GM15510 (cell line): ENCODE data around the gene CDK17.

Source experiments
- POLR2A ChIP-seq: IDR thresholded peaks from 3 replicates; pipeline ENCODE4 v1.6.1; 2011; ENCODE audit warnings: borderline replicate concordance; ENCODE audit not compliant: insufficient read length; ENCODE audit errors: extremely low read depth

Gene CDK17

GRCh38 chr12:96338852-96339471, 61.3 kb downstream of the CDK17 start:
- no peak for TF ChIP-seq POLR2A

- TF ChIP-seq POLR2A = no peak
Observed at GRCh38 chr12:96337953-96338352, 62.3 kb downstream of the CDK17 start.

GRCh38 chr12:96336489-96336888, 63.8 kb downstream of the CDK17 start:
- no peak for TF ChIP-seq POLR2A

- TF ChIP-seq POLR2A = no peak
Observed at GRCh38 chr12:96335270-96335669, 65.0 kb downstream of the CDK17 start.

- TF ChIP-seq POLR2A = no peak
Observed at GRCh38 chr12:96334502-96334901, 65.7 kb downstream of the CDK17 start.

- no peak for TF ChIP-seq POLR2A
Observed at GRCh38 chr12:96329545-96329944, 70.7 kb downstream of the CDK17 start.

GRCh38 chr12:96329018-96329417, 71.2 kb downstream of the CDK17 start:
- TF ChIP-seq POLR2A = no peak

GRCh38 chr12:96327889-96328288, 72.3 kb downstream of the CDK17 start:
- TF ChIP-seq POLR2A = no peak

- TF ChIP-seq POLR2A = no peak
Observed at GRCh38 chr12:96327346-96327745, 72.9 kb downstream of the CDK17 start.

- TF ChIP-seq POLR2A = no peak
Observed at GRCh38 chr12:96326628-96327227, 73.5 kb downstream of the CDK17 start.

GRCh38 chr12:96323906-96324305, 76.3 kb downstream of the CDK17 start:
- no peak for TF ChIP-seq POLR2A

- no peak for TF ChIP-seq POLR2A
Observed at GRCh38 chr12:96322720-96323119, 77.5 kb downstream of the CDK17 start.

GRCh38 chr12:96321941-96322340, 78.3 kb downstream of the CDK17 start:
- no peak for TF ChIP-seq POLR2A

- TF ChIP-seq POLR2A = no peak
Observed at GRCh38 chr12:96314723-96315122, 85.5 kb downstream of the CDK17 start.

GRCh38 chr12:96313606-96314005, 86.6 kb downstream of the CDK17 start:
- no peak for TF ChIP-seq POLR2A

GRCh38 chr12:96311191-96311590, 89.0 kb downstream of the CDK17 start:
- no peak for TF ChIP-seq POLR2A
